T follicular helper cell (primary cell): ENCODE data around the gene IQCH.

Experiments used
- DNase-seq: peaks from one replicate; pipeline ENCODE4 v3.0.0-alpha.2; 2020; ENCODE audit warnings: low read depth
- total RNA-seq, 2 experiments: gene quantifications; one replicate each; lab custom pipeline; 2026; lab: John Stamatoyannopoulos, UW

Gene IQCH
- 0.96 to 1.2 reads per million in 2 experiments for total RNA-seq

DNA sequence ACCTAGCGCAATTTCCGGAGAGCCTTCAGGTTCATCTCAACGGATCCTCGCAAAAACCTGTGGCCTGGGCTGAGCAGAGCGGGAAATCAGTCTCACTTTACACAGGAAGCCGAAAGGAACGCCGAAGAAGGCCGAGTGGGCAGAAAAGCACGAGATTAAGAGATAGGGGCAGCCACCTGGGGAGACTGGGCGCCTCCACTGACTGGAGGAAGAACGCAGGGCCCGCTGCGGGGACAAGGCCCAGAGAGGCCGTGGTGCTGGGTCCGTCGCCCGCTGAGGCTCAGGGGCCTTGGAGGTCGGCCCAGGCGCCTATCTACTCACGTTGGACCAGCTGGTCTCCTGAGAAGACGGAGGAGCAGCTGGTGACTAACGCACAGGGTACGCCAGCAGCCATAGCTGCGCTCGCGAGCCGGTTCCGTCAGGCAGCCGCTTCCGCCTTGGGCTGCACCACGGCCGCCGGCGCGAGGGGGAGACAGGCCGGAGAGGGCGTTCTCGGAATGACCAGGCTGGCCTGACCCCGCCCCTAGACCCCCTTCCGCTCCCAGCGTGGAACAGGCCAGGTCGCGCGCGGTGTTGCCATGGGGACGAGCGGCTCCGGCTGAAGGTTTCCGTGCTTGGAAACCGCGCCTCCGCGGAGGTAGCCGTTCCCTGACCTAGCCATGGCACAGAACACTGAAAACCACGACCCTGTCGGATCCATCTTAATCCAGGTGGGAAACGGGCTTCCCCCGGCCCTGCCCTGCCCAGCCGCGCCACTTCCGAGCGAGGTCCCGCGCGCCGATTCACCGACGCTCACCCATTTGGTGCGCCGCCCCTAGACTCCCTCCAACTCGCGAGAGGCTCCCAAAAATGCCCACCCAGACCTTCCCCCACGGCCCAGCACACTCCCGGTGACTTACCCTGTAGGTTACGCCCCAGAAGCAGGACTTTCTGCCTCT lies at the start of gene IQCH, which contains the start of gene AAGAB:
Gene IQCH, plus strand, starts transcription at position 549 of the 938 bp plus-strand sequence. Its CDS starts 111 bp downstream, at position 660.
Gene AAGAB, minus strand, starts transcription at position 424 of the 938 bp plus-strand sequence. Its CDS starts 30 bp downstream, at position 394.
- peak; percentile 87 for DNase-seq

DNA sequence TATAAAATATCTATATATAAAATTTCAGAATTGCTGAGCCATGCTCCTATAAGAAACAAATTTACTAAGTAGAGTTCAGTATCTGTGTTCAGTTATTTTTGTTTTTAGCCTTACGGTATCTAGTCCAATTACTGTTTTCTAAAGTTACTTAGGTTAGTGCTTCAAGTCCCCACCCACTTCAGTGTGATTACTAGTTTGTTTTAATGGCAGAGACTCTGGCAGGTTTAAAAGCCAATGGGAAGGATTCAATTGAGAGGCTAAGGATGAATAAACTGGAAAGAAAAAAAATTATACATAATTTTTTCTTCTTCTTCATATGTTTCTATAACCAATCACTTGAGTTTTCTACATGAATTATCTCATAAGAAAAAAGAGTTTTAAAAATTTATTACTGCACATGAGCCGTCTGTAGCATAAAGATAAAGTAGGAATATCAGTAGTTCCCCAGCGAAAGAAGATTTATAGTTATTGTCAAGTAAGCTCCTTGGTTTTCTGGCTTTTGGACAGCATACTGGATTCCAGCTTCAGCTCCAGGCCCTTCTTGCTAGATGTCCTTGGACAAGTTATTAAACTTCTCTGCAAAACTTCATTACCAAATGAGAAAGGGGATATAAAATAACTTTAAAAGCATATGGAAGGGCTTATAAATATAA lies 46.9 kb upstream of the IQCH start:
- no peak for DNase-seq

DNA sequence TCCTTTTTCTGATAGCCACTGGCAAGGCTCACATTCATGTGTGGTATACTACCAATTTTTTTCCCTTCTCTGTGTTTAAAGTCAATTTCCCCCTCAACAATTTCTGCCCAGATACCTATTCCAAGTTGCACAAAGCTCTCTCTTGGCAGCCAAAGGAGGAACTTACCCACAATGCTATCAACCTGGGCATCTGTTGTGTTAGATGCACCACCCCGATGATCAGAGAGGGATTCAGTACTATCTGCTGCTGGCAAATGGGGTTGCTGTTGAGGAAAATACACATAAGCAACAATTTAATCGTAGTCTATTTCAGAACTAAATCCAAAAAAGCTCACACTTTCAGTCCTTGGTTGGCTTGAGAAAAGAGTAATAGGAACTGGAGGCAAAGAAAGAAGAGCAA lies 46.2 kb upstream of the IQCH start:
- no peak for DNase-seq

DNA sequence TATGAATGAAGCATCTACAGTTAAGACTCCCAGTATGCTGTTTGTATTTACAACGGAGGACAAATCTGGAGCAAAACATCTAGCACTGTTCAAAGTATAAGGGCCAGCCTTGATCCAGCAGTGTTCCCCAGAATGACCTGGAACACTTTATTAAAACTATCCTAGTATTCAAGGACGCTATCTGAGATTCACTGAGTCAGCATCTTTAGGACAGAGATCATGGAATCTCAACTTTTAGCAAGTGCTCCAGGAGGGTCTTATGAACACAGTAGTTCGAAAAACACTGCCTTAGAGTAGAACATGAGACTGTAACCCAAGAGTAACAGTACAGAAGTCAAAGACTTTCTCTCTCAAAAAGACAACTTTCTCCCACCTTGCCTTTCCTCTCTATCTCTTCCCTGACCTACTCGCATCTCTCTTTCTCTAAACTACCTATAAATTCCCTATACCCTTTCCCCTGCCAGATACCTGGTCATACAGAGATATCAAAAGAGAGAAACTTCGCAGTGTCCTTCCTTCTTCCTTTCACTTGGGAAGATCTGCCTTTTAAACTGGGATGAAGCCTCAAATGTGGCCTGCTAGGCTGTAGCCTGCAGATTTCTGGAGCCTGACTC lies 43.9 kb upstream of the IQCH start:
- DNase-seq = no peak

DNA sequence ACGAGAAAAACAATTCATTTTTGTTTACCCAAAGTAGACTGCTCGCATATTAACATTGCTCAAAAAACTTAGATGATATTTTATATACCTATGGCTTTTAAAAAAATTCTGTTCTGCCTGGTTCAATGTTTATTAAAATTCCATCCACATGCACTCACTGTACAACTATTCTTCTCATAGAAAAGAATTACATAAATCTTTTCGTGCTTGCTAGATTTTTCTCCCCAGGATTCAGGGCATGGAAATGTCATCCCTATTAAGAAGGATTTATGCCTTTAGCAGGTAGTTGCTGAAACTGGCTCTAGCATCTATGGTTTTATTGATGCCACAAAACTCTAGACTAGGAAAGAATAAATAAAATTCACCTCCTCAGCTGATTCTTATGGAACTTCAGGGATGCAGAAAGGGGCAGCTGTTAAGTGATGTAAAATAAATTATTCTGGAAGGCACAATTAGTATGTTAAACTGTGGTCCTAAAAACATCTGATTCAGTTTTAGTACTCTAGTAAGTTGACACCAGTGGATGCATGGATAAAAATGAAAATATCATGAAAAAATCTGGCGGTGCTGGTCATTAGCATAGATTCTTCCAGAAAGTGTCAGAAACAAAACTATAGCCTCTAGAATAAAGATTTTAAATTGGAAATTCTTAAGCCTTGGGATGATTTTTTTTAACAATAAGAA lies 41.8 kb upstream of the IQCH start:
- DNase-seq = no peak

DNA sequence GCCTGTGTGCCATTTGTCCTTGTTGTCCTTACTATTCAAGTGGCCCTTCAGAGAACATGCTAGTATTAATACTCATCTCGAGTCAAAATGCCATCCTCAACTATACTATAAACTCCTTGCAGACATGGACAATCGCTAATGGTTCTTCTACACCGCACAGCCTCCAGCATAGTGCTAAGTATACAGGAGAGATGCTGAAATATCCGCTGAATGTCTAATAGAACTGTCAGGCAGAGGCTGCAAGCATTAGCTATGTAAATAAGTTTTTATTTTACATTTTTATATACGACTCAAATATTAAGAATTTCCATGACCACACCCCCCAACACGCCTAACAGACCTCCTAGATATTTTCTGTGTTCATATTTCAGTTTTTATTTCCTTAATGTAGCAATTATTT lies 39.5 kb upstream of the IQCH start:
- DNase-seq = no peak

DNA sequence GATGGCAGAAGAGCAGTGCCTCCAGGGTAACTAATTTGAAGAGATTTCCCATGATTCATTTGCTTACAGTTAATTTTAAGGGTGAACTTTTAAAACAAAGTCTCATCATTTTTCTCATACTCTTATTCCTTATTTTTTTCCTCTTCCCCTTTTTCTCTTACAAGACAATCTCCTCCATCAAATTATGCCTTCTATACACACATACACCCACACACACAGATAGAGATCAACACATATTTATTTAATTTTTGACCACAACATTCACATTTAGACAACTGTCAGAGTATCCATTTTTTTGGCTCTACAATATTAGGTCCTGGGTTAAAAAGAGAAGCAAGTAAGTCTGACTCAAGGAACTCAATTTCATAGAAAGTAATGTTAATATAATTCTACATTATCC lies 37.7 kb upstream of the IQCH start:
- DNase-seq = no peak

DNA sequence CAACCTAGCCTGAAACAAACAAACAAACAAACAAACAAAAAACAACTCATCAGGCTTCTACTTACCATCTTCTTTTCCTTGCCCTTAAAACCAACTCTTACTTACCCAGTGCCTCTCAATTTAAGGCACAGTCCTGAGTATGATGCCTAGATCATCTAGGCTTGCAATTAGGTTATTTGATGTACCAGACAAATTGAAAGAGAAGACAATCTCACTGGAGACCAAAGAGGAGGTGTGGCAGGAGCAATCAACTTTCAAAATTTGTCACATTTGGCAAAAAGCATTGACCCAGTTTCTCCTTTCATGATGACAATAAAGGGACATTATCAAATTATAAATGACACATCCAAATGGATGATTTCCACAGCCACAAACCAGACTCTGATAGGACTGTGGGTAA lies 36.2 kb upstream of the IQCH start:
- no peak for DNase-seq

DNA sequence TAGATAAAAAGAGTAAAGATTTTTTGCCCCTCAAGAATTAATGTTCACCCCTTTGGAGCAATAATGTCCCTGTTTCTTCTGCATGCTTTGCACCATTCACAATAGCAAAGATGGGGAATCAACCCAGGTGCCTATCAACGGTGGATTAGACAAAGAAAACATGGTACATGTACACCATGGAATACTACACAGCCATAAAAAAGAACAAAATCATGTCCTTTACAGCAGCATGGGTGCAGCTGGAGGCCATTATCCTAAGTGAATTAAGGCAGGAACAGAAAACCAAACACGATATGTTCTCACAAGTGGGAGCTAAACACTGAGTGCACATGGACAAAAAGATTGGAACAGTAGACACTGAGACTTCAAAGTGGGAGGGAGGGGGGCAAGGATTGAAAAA lies 35.3 kb upstream of the IQCH start:
- no peak for DNase-seq

DNA sequence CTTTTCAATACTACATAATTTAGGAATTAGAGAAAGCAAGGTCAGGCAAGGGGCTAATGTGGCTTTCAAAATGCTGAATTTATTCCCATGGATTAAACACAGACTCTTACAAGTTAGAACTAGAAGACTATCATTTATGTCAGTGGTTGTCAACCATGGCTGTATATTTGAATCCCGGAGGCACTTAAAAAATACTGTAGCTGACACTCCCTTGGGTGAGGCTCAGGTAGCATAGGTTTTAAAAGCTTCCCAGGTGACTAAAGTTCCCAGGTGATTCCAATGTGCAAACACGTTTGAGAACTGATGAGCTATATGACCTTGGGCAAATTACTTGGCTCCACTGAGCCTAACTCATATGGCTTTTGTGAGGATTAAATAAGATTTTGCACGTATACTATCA lies 29.7 kb upstream of the IQCH start:
- no peak for DNase-seq

DNA sequence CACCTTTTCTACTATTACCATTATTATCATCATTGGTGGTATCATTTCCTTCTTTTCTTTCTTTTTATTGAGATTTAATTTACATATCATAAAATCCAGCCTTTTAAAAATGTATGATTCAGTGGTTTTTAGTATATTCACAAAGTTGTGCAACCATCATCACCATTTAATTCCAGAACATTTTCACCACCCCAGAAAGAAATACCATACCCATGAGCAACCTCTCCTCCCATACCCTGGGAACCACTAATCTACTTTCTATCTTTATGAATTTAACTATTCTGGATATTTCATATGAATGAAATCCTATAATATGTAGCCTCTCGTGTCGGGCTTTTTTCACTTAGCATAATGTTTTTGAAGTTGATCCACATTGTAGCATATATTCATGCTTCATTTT lies 29.2 kb upstream of the IQCH start:
- DNase-seq = no peak

DNA sequence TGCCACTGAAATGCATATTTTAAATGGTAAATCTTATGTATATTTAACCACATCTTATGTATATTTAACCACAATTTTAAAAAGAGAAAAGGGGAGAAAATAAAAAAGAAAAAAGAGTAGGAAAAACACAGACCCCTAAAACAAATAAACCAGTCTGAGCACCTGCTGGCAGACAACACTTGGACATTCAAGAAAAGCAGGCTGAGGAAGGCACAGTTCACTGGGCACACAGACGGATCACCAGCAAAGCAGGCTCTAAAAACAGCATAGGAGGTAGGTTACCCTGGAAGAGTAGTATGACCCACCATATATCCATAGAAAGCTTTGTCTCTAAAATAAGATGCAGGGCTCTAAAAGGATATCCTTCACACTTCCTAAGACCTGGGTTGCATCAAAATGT lies 27.2 kb upstream of the IQCH start:
- no peak for DNase-seq

DNA sequence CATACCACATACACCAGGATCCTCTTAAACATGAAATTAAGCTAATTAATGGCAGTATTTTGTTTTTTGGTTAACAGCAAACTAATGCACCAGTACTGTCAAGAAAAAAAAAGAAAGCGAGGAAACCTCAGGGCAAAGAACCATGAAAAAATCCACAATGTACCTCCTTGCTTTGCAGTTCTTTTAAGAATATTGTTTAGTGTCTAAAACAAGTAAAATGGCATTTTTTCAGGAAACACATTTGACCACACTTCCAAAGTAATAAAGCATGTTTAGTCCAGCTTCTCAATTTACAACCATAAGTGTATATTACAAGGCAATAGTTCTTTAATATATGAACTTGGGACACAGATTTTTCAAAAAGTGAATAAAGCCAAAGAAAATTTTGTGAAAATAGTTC lies 26.7 kb upstream of the IQCH start:
- DNase-seq = no peak

DNA sequence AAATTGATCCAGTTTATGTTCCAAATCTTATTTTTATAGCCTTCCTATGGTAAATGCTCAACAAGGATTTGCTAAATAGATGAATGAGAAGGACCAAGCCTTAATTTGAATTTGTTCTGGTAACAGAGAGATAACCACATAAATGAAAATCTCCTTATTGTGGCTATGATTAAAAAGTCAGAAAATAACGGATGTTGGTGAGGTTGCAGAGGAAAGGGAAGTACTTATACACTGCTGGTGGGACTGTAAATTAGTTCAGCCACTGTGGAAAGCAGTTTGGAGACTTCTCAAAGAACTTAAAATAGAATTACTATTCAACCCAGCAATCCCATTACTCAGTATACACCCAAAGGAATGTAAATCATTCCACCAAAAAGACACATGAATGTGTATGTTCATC lies 26.3 kb upstream of the IQCH start:
- DNase-seq = no peak

DNA sequence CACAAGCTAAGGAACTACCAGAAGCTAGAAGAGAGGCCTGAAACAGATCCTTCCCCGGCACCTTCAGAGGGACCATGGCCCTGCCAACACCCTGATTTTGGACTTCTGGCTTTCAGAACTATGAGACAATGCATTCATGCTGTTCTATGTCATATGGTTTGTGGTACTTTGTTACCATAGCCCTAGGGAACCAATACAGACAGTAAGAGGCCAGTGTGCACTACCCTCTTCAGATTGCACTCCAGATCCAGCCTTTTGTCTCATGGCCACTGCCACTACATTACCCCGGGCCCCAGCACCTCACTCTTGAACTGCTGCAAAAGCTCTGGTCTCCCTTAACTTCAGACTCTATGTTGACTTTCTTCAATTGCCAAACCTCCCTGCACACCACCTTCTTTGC lies 24.1 kb upstream of the IQCH start:
- no peak for DNase-seq

DNA sequence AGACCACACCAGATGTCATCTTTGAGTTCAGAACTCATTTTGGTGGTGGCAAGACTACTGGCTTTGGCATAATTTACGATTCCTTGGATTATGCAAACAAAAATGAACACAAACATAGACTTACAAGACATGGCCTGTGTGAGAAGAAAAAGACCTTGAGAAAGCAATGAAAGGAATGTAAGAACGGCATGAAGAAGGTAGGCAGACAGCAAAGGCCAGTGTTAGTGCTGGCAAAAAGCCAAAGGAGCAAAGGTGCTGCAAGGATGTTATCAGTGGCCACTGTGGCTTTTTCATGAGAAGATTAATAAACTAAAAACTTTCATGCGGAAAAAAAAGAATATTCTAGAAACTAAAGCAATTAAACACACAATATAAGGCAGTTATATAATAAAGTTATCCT lies 22.0 kb upstream of the IQCH start:
- DNase-seq = no peak

DNA sequence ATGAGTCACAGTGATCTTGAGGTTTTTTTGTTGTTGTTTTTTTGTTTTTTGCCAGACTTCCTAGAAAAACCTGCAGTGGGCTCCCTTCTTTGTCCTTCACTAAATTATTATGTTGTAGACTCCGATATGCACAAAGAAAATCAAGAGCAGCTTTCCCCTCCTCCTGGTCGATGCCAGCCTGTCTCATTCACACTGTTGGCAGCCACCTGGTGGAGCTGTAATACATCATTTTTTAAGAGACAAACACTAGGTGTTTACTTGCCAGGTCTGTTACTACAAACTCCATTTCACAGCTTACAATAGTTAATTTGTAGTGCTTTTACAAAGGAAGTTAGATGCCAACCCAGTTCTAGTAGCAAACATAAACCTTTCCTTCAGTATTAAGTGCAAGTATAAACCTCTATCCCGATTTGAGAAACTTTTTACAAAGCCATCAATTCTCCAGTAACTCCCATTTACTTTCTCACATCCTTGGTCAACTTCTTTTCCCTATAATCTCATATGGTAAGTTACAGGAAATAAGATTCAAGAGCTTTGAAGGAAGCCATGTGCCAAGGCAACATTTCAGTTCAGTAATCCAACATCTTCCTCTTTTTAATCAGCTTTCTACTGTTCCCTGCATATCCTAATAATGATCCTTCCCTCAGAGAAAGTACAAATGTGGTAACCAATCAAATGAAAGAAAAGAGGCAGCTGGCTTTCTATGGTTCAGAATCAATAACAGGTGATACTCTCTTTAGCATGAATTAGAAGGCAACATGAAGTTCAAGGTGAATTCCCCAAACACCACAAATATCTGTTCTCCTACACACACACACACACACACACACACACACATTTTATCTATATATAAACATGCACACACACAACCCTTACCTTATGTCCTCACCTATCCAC lies 14.1 kb upstream of the IQCH start:
- peak; percentile 11 for DNase-seq

DNA sequence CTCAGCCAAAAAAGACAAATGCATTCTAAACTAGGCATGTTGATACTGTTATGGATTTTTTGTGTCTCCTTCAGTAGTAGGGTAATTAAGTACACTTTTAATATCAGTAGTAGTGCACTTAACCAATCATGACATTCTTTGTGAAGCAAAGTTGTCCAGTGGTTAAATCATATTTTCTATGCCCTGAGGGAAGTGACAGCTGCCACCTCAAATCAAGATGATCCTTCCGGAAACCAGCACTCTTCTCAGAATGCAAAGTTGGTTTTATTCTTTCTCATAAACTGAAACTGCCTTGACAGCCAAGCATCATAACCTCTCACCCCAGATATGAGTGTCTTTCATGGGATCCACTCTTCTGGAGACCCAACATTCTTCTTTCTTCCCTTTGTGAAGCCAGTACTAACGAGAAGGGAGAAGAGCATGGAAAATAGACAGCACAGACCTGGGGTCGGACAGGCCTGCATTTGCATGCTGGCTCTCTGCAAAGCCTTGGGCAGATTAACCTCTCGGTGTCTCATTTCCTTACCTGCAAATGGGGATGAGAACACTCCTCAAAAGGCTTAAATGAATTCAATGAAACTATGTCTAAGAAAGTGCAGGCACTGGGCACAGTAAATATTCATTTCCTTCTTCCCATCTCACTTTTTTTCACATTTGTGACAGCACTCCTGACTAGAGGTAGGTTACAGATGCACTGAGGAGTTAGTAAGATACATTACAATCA lies 13.3 kb upstream of the IQCH start:
- DNase-seq = no peak

DNA sequence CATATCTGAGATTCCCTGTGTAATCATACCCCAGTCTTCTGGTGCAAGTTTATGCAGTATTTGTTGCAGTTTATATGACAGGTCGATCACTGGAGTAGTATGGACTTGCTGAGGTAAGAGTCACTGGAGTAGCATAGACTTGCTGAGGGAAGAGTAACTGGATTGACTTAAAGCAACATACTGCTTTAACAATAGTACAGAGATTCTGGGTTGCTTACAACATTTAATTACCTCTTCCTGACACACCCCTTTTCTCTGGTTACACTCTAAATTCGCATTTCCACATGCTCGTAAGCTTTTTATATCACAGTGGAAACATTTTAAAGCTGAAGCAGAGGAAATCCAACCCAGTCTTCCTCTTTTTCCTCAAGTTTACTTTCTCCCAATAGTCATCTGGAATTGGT lies 11.9 kb upstream of the IQCH start:
- no peak for DNase-seq

DNA sequence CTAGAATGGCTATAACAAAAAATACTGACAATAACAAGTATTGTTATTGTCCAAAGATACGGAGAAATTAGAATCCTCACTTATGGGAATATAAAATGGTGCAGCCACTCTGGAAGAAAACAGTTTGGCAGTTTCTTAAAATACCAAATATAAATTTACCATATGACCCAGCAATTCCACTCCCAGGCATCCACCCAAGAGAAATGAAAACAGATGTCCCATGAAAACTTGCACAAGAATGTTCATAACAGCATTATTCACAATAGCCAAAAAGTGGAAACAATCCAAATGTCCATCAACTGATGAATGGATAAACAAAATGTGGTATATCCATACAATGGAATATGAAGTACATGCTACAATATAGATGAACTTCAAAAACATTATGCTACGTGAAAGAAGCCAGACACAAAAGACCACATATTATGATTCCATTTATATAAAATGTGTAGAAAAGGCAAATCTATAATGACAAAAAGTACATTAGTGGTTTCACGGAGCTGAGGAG lies 9.6 kb upstream of the IQCH start:
- no peak for DNase-seq
